ENCODE data around the gene RAP1GAP2. TPM values are rescaled to one million over a fixed set of nuclear protein-coding genes. Genes with fewer than 3 reads are reported as not detected.

The RAP1GAP2 gene
- total and polyA plus RNA-seq, 2 experiments from 2014 or later = 0.74 to 3.8 TPM

DNA sequence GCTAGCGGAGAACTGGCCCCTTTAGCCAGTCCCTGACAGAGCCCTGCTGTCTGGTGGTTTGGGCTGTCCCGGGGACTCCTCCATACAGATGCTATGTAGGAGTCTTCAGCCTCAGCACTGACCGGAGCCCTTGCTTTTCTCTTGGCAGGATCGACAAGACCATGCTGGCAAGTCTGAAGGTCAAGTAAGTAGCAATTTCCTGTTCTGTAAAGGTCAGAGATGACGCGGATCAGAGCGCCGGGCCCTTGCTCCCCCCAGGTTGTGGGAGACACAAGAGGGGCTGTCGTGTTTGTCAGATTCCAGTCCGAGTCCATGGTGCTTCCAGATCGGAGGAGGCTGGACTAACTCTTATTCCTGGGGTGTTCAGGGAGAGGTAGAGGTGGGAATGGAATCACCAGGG lies 4.1 kb downstream of the RAP1GAP2 start:
- no peaks in the 10 kb centered on the region for H3F3A ChIP-seq (ENCODE audit: insufficient read depth)
- H4K20me1 ChIP-seq (ENCODE audit: insufficient read depth) = no peaks in the 10 kb centered on the region
- no peaks in the 10 kb centered on the region for H3K9me3 ChIP-seq (ENCODE audit: low read depth)
- H3K27me3 ChIP-seq (replicated peaks; ENCODE audit: insufficient read depth) = peaks cover 8% of the 10 kb centered on the region
- H3K4me2 ChIP-seq (ENCODE audit: unreplicated experiment) = no peak overlapping the region
- no peaks in the 10 kb centered on the region for H3K36me3 ChIP-seq (ENCODE audit: low read depth)
- no peaks in the 10 kb centered on the region for H3K4me1 ChIP-seq (ENCODE audit: insufficient read depth)
- 51 to 57% methylated on average over 11 of the region's 11 CpGs for WGBS, 2 experiments (ENCODE audit: low coverage in 1 of 2, low lambda C conversion rate in 2 of 2, missing lambda C conversion rate in 2 of 2)
- no peak for DNase-seq
- TF ChIP-seq EZH2phosphoT487 (IDR thresholded peaks at IDR 0.05; ENCODE audit: insufficient read depth, low read depth) = no peak
- TF ChIP-seq EZH2 (IDR thresholded peaks at IDR 0.05; ENCODE audit: insufficient read depth, poor library complexity, severe bottlenecking) = no peak
- no peaks in the 10 kb centered on the region for H3K9me2 ChIP-seq (ENCODE audit: insufficient read depth)
- no peak overlapping the region for H2AFZ ChIP-seq
- H3K79me2 ChIP-seq (ENCODE audit: insufficient read depth) = no peaks in the 10 kb centered on the region
- H3K27ac ChIP-seq = no peak overlapping the region
- in situ Hi-C loops (cut with MboI) = no loop called here
- no peak overlapping the region for H3K9ac ChIP-seq
- H3K4me3 ChIP-seq = no peak overlapping the region

GRCh38 chr17:2801841-2802240 lies 5.6 kb downstream of the RAP1GAP2 start:
- DNase-seq = no peak
- no peaks in the 10 kb centered on the region for H3K9me2 ChIP-seq (ENCODE audit: insufficient read depth)
- 35 to 44% methylated on average over 6 of the region's 6 CpGs for WGBS, 2 experiments (ENCODE audit: low coverage in 1 of 2, low lambda C conversion rate in 2 of 2, missing lambda C conversion rate in 2 of 2)
- H3K9me3 ChIP-seq (ENCODE audit: low read depth) = no peaks in the 10 kb centered on the region
- H3K9ac ChIP-seq = no peak overlapping the region
- no peaks in the 10 kb centered on the region for H3K79me2 ChIP-seq (ENCODE audit: insufficient read depth)
- no peak overlapping the region for H3K4me3 ChIP-seq
- no peak overlapping the region for H3K27ac ChIP-seq
- H3F3A ChIP-seq (ENCODE audit: insufficient read depth) = no peaks in the 10 kb centered on the region
- no peak overlapping the region for H3K4me2 ChIP-seq (ENCODE audit: unreplicated experiment)
- peaks cover 8% of the 10 kb centered on the region for H3K27me3 ChIP-seq (replicated peaks; ENCODE audit: insufficient read depth)
- no peaks in the 10 kb centered on the region for H3K36me3 ChIP-seq (ENCODE audit: low read depth)
- TF ChIP-seq EZH2phosphoT487 (IDR thresholded peaks at IDR 0.05; ENCODE audit: insufficient read depth, low read depth) (no peak), EZH2 (IDR thresholded peaks at IDR 0.05; ENCODE audit: insufficient read depth, poor library complexity, severe bottlenecking) (no peak)
- in situ Hi-C loops (cut with MboI) = no loop called here
- no peaks in the 10 kb centered on the region for H4K20me1 ChIP-seq (ENCODE audit: insufficient read depth)
- H2AFZ ChIP-seq = no peak overlapping the region
- no peaks in the 10 kb centered on the region for H3K4me1 ChIP-seq (ENCODE audit: insufficient read depth)

DNA sequence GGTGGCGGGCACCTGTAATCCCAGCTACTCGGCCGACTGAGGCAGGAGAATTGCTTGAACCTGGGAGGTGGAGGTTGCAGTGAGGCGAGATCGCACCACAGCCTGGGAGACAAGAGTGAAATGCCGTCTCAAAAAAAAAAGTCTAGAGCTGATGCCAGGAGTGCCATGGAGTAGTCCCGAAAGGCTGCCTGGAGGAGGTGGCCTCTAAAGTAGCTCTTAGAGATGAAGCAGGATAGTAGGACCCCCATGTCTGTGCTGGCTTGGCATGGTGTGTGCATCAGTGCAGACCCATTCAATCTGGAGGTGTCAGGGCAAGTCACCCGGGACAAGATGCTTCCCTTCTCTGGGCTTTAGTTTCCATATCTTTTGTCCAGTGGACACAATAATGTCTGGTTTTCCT lies 6.3 kb downstream of the RAP1GAP2 start:
- Histone ChIP-seq H3K27ac (no peak overlapping the region), H3K4me3 (no peak overlapping the region), H2AFZ (no peak overlapping the region), H3K9ac (no peak overlapping the region), H3K36me3 (ENCODE audit: low read depth) (no peaks in the 10 kb centered on the region), H3K27me3 (replicated peaks; ENCODE audit: insufficient read depth) (peaks cover 8% of the 10 kb centered on the region), H3F3A (ENCODE audit: insufficient read depth) (no peaks in the 10 kb centered on the region), H3K9me3 (ENCODE audit: low read depth) (no peaks in the 10 kb centered on the region), H3K4me2 (ENCODE audit: unreplicated experiment) (no peak overlapping the region), H4K20me1 (ENCODE audit: insufficient read depth) (no peaks in the 10 kb centered on the region), H3K4me1 (ENCODE audit: insufficient read depth) (no peaks in the 10 kb centered on the region), H3K9me2 (ENCODE audit: insufficient read depth) (no peaks in the 10 kb centered on the region), H3K79me2 (ENCODE audit: insufficient read depth) (no peaks in the 10 kb centered on the region)
- 76 to 80% methylated on average over 8 of the region's 8 CpGs for WGBS, 2 experiments (ENCODE audit: low coverage in 1 of 2, low lambda C conversion rate in 2 of 2, missing lambda C conversion rate in 2 of 2)
- TF ChIP-seq EZH2phosphoT487 (IDR thresholded peaks at IDR 0.05; ENCODE audit: insufficient read depth, low read depth) (no peak), EZH2 (IDR thresholded peaks at IDR 0.05; ENCODE audit: insufficient read depth, poor library complexity, severe bottlenecking) (no peak)
- no peak for DNase-seq
- in situ Hi-C loops (cut with MboI) = no loop called here

DNA sequence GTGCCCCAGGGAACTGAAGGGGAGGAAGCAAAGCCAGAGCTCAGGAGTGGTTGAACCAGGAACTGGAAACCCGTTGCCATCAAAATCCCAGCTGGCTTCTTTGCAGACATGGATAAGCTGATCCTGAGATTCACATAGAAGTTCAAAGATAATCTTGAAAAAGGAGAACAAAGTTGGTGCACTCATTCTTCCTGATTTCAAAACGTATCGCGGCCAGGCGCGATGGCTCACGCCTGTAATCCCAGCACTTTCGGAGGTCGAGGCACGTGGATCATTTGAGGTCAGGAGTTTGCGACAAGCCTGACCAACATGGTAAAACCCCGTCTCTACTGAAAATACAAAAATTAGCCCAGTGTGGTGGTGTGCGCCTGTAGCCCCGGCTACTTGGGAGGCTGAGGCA lies 7.1 kb downstream of the RAP1GAP2 start:
- Histone ChIP-seq H3K9me3 (ENCODE audit: low read depth) (no peaks in the 10 kb centered on the region), H3K4me2 (ENCODE audit: unreplicated experiment) (no peak overlapping the region), H3K27me3 (replicated peaks; ENCODE audit: insufficient read depth) (peaks cover 8% of the 10 kb centered on the region), H3K4me1 (ENCODE audit: insufficient read depth) (no peaks in the 10 kb centered on the region), H3K36me3 (ENCODE audit: low read depth) (no peaks in the 10 kb centered on the region), H3K9me2 (ENCODE audit: insufficient read depth) (no peaks in the 10 kb centered on the region), H2AFZ (no peak overlapping the region), H3K27ac (no peak overlapping the region), H3K4me3 (no peak overlapping the region), H3K9ac (no peak overlapping the region), H3K79me2 (ENCODE audit: insufficient read depth) (no peaks in the 10 kb centered on the region), H4K20me1 (ENCODE audit: insufficient read depth) (no peaks in the 10 kb centered on the region), H3F3A (ENCODE audit: insufficient read depth) (no peaks in the 10 kb centered on the region)
- TF ChIP-seq EZH2phosphoT487 (IDR thresholded peaks at IDR 0.05; ENCODE audit: insufficient read depth, low read depth) = no peak
- TF ChIP-seq EZH2 (IDR thresholded peaks at IDR 0.05; ENCODE audit: insufficient read depth, poor library complexity, severe bottlenecking) = no peak
- no peak for DNase-seq
- in situ Hi-C loops (cut with MboI) = no loop called here
- 74 to 78% methylated on average over 14 of the region's 14 CpGs for WGBS, 2 experiments (ENCODE audit: low coverage in 1 of 2, low lambda C conversion rate in 2 of 2, missing lambda C conversion rate in 2 of 2)

GRCh38 chr17:2803971-2804370 lies 7.7 kb downstream of the RAP1GAP2 start:
- H3K27ac ChIP-seq = no peak overlapping the region
- 34 to 49% methylated on average over 4 of the region's 4 CpGs for WGBS, 2 experiments (ENCODE audit: low coverage in 1 of 2, low lambda C conversion rate in 2 of 2, missing lambda C conversion rate in 2 of 2)

More at GRCh38 chr17:2803971-2804370, 7.7 kb downstream of the RAP1GAP2 start:
- in situ Hi-C loops (cut with MboI) = no loop called here
- no peak for TF ChIP-seq EZH2 (IDR thresholded peaks at IDR 0.05; ENCODE audit: insufficient read depth, poor library complexity, severe bottlenecking)
- no peak for TF ChIP-seq EZH2phosphoT487 (IDR thresholded peaks at IDR 0.05; ENCODE audit: insufficient read depth, low read depth)
- Histone ChIP-seq H3K4me2 (ENCODE audit: unreplicated experiment) (no peak overlapping the region), H3K9ac (no peak overlapping the region), H3K9me2 (ENCODE audit: insufficient read depth) (no peaks in the 10 kb centered on the region), H3K9me3 (ENCODE audit: low read depth) (no peaks in the 10 kb centered on the region), H3K27me3 (replicated peaks; ENCODE audit: insufficient read depth) (peaks cover 8% of the 10 kb centered on the region), H2AFZ (no peak overlapping the region), H3K4me3 (no peak overlapping the region), H3F3A (ENCODE audit: insufficient read depth) (no peaks in the 10 kb centered on the region), H3K4me1 (ENCODE audit: insufficient read depth) (no peaks in the 10 kb centered on the region), H4K20me1 (ENCODE audit: insufficient read depth) (no peaks in the 10 kb centered on the region), H3K79me2 (ENCODE audit: insufficient read depth) (no peaks in the 10 kb centered on the region), H3K36me3 (ENCODE audit: low read depth) (no peaks in the 10 kb centered on the region)
- no peak for DNase-seq
